SW480 (cell line): Measurements from ENCODE around the gene LCE1C.

ENCODE experiments used
- DNase-seq: peaks from one replicate; pipeline ENCODE4 v3.0.0-alpha.2; 2016; ENCODE audit warnings: low spot score

Gene LCE1C

GRCh38 chr1:152759453-152760173, 46.8 kb downstream of the LCE1C start:
- DNase-seq, result no peak

GRCh38 chr1:152758636-152759035, 47.8 kb downstream of the LCE1C start:
- DNase-seq, result no peak

GRCh38 chr1:152757747-152758146, 48.7 kb downstream of the LCE1C start, which contains the start of gene KPRP:
KPRP (plus strand) TSS chr1:152758025; CDS start chr1:152759589, 1,564 bp downstream.
- no peak for DNase-seq

- DNase-seq, result peak; percentile 24
Observed at GRCh38 chr1:152756872-152757271, 49.6 kb downstream of the LCE1C start.
